Hematopoietic multipotent progenitor cell treated with erythropoietin and hydrocortisone succinate and interleukin-3 and kit ligand, for 15 days (in vitro differentiated cells): Measurements from ENCODE around the gene CCSAP.
"Not testable (repeated sequence)": the region's sequence is repeated elsewhere in the genome, so short reads cannot be mapped to it uniquely, and the experiment has no call there.

Experiments used
- DNase-seq: peaks from one replicate; pipeline ENCODE4 v3.0.0-alpha.2; 2015; ENCODE audit warnings: low spot score

The CCSAP gene

GRCh38 chr1:229342656-229343569 lies at the start of gene CCSAP:
TSS of gene CCSAP (minus strand) at chr1:229343047. CDS start at chr1:229342465, 582 bp downstream.
- peak; percentile 44 for DNase-seq

GRCh38 chr1:229390130-229390529 lies 47.3 kb upstream of the CCSAP start:
- DNase-seq = no peak

GRCh38 chr1:229388897-229389580 lies 46.2 kb upstream of the CCSAP start:
- DNase-seq = no peak

- DNase-seq = no peak
These were observed 43.1 kb upstream of the CCSAP start for GRCh38 chr1:229385853-229386456.

GRCh38 chr1:229384822-229385221 lies 42.0 kb upstream of the CCSAP start:
- no peak for DNase-seq

- no peak for DNase-seq
These were observed 41.1 kb upstream of the CCSAP start for GRCh38 chr1:229383961-229384360.

- no peak for DNase-seq
These were observed 40.3 kb upstream of the CCSAP start for GRCh38 chr1:229383188-229383587.

- no peak for DNase-seq
These were observed 38.4 kb upstream of the CCSAP start for GRCh38 chr1:229381234-229381633.

- DNase-seq = no peak
These were observed 37.8 kb upstream of the CCSAP start for GRCh38 chr1:229380536-229381160.

GRCh38 chr1:229379846-229380245 lies 37.0 kb upstream of the CCSAP start:
- no peak for DNase-seq

GRCh38 chr1:229378586-229379367 lies 35.9 kb upstream of the CCSAP start:
- DNase-seq = no peak

- DNase-seq = not testable (repeated sequence)
These were observed 35.2 kb upstream of the CCSAP start for GRCh38 chr1:229378035-229378434.

- DNase-seq = no peak
These were observed 34.6 kb upstream of the CCSAP start for GRCh38 chr1:229377429-229377828.

- DNase-seq = no peak
These were observed 33.7 kb upstream of the CCSAP start for GRCh38 chr1:229376521-229376920.

- no peak for DNase-seq
These were observed 31.6 kb upstream of the CCSAP start for GRCh38 chr1:229374485-229374884.

GRCh38 chr1:229373395-229373794 lies 30.5 kb upstream of the CCSAP start:
- no peak for DNase-seq

GRCh38 chr1:229372251-229372650 lies 29.4 kb upstream of the CCSAP start:
- no peak for DNase-seq

GRCh38 chr1:229371624-229372023 lies 28.8 kb upstream of the CCSAP start:
- no peak for DNase-seq

GRCh38 chr1:229370601-229371021 lies 27.8 kb upstream of the CCSAP start:
- DNase-seq = no peak

- no peak for DNase-seq
These were observed 25.5 kb upstream of the CCSAP start for GRCh38 chr1:229368347-229368746.

GRCh38 chr1:229365569-229365968 lies 22.7 kb upstream of the CCSAP start:
- DNase-seq = no peak
